GM12891 (cell line): Measurements from ENCODE around the gene SRP54.

Experiments
- POLR2A ChIP-seq: IDR thresholded peaks from 2 replicates; pipeline ENCODE4 v1.6.1; 2011; ENCODE audit warnings: low read depth, low read length, control low read depth
- POLR2AphosphoS5 ChIP-seq: IDR thresholded peaks from 2 replicates; pipeline ENCODE4 v1.6.1; 2011; ENCODE audit warnings: low read depth, low read length, control low read depth
- TAF1 ChIP-seq: IDR thresholded peaks from 2 replicates; pipeline ENCODE4 v1.6.1; 2011; ENCODE audit warnings: low read depth, low read length, control low read depth

DNA sequence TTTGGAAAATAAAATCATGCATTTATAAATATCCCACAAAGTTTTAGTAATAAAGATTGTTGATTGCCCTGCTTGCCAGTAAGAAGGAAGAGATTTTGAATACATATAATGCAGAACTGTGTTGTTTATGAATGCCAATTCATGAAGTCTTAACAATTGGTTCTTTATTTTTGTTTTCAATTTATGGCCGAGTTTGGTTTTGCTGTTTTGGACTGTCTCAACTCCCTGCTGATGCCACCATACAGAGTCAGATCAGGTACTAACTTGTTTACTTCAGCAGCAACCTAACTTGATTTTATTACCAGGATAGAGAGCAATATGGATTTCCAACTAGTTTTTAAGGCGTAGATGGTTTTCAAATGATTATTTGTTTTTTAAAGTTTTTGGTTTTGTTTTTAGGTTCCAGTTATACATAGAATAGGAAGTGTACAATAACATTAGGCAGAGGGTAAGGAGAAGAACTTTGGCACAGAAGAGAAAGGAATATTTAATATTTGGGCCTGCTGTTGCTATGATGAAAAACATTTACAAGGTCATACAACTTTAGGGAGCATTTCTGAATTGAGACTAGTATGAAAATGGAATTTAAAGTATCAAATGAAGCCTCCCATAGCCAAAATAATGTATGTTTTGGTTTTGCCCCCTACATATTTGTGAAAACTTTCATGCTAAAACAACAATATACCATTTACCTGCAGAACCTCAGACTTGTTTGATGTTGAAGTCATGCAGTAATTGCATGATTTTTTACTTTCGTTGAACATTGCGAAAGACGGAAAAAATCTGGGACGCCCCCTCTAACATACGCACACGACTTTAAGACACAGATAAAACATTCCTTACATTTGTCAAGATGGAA, 62.4 kb downstream of the SRP54 start:
- no peak for TF ChIP-seq POLR2A
- no peak for TF ChIP-seq TAF1
- no peak for TF ChIP-seq POLR2AphosphoS5
